ENCODE measurements around the gene CTNNBIP1.

DNA sequence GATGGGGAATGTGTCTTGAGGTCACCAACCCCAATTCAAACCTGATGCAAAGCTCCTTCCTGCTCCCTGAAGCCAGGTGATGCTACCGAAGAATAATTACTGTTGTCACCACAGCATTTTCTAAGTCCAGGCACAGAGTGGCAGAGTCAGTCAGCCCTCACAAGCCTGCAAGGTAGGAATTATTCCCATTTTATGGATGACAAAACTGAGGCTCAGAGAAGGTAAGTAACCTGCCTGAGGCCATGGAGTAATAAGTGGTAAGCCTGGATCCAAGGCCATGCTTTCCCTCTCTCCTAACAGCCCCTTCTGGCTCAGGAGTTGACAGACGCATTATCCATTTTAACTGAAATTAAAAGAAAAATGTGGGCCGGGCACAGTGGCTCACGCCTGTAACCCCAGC, 23.0 kb downstream of the CTNNBIP1 start:
- TF ChIP-seq CBFB (CRISPR knock-in tag; IDR thresholded peaks at IDR 0.05): no peak
- TF ChIP-seq, protein P1, sequence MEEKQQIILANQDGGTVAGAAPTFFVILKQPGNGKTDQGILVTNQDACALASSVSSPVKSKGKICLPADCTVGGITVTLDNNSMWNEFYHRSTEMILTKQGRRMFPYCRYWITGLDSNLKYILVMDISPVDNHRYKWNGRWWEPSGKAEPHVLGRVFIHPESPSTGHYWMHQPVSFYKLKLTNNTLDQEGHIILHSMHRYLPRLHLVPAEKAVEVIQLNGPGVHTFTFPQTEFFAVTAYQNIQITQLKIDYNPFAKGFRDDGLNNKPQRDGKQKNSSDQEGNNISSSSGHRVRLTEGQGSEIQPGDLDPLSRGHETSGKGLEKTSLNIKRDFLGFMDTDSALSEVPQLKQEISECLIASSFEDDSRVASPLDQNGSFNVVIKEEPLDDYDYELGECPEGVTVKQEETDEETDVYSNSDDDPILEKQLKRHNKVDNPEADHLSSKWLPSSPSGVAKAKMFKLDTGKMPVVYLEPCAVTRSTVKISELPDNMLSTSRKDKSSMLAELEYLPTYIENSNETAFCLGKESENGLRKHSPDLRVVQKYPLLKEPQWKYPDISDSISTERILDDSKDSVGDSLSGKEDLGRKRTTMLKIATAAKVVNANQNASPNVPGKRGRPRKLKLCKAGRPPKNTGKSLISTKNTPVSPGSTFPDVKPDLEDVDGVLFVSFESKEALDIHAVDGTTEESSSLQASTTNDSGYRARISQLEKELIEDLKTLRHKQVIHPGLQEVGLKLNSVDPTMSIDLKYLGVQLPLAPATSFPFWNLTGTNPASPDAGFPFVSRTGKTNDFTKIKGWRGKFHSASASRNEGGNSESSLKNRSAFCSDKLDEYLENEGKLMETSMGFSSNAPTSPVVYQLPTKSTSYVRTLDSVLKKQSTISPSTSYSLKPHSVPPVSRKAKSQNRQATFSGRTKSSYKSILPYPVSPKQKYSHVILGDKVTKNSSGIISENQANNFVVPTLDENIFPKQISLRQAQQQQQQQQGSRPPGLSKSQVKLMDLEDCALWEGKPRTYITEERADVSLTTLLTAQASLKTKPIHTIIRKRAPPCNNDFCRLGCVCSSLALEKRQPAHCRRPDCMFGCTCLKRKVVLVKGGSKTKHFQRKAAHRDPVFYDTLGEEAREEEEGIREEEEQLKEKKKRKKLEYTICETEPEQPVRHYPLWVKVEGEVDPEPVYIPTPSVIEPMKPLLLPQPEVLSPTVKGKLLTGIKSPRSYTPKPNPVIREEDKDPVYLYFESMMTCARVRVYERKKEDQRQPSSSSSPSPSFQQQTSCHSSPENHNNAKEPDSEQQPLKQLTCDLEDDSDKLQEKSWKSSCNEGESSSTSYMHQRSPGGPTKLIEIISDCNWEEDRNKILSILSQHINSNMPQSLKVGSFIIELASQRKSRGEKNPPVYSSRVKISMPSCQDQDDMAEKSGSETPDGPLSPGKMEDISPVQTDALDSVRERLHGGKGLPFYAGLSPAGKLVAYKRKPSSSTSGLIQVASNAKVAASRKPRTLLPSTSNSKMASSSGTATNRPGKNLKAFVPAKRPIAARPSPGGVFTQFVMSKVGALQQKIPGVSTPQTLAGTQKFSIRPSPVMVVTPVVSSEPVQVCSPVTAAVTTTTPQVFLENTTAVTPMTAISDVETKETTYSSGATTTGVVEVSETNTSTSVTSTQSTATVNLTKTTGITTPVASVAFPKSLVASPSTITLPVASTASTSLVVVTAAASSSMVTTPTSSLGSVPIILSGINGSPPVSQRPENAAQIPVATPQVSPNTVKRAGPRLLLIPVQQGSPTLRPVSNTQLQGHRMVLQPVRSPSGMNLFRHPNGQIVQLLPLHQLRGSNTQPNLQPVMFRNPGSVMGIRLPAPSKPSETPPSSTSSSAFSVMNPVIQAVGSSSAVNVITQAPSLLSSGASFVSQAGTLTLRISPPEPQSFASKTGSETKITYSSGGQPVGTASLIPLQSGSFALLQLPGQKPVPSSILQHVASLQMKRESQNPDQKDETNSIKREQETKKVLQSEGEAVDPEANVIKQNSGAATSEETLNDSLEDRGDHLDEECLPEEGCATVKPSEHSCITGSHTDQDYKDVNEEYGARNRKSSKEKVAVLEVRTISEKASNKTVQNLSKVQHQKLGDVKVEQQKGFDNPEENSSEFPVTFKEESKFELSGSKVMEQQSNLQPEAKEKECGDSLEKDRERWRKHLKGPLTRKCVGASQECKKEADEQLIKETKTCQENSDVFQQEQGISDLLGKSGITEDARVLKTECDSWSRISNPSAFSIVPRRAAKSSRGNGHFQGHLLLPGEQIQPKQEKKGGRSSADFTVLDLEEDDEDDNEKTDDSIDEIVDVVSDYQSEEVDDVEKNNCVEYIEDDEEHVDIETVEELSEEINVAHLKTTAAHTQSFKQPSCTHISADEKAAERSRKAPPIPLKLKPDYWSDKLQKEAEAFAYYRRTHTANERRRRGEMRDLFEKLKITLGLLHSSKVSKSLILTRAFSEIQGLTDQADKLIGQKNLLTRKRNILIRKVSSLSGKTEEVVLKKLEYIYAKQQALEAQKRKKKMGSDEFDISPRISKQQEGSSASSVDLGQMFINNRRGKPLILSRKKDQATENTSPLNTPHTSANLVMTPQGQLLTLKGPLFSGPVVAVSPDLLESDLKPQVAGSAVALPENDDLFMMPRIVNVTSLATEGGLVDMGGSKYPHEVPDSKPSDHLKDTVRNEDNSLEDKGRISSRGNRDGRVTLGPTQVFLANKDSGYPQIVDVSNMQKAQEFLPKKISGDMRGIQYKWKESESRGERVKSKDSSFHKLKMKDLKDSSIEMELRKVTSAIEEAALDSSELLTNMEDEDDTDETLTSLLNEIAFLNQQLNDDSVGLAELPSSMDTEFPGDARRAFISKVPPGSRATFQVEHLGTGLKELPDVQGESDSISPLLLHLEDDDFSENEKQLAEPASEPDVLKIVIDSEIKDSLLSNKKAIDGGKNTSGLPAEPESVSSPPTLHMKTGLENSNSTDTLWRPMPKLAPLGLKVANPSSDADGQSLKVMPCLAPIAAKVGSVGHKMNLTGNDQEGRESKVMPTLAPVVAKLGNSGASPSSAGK (IDR thresholded peaks at IDR 0.05): no peak
- TF ChIP-seq, protein P2, sequence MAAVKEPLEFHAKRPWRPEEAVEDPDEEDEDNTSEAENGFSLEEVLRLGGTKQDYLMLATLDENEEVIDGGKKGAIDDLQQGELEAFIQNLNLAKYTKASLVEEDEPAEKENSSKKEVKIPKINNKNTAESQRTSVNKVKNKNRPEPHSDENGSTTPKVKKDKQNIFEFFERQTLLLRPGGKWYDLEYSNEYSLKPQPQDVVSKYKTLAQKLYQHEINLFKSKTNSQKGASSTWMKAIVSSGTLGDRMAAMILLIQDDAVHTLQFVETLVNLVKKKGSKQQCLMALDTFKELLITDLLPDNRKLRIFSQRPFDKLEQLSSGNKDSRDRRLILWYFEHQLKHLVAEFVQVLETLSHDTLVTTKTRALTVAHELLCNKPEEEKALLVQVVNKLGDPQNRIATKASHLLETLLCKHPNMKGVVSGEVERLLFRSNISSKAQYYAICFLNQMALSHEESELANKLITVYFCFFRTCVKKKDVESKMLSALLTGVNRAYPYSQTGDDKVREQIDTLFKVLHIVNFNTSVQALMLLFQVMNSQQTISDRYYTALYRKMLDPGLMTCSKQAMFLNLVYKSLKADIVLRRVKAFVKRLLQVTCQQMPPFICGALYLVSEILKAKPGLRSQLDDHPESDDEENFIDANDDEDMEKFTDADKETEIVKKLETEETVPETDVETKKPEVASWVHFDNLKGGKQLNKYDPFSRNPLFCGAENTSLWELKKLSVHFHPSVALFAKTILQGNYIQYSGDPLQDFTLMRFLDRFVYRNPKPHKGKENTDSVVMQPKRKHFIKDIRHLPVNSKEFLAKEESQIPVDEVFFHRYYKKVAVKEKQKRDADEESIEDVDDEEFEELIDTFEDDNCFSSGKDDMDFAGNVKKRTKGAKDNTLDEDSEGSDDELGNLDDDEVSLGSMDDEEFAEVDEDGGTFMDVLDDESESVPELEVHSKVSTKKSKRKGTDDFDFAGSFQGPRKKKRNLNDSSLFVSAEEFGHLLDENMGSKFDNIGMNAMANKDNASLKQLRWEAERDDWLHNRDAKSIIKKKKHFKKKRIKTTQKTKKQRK (IDR thresholded peaks at IDR 0.05; ENCODE audit: borderline replicate concordance, low read depth, low read length): no peak
- TF ChIP-seq, protein P3, sequence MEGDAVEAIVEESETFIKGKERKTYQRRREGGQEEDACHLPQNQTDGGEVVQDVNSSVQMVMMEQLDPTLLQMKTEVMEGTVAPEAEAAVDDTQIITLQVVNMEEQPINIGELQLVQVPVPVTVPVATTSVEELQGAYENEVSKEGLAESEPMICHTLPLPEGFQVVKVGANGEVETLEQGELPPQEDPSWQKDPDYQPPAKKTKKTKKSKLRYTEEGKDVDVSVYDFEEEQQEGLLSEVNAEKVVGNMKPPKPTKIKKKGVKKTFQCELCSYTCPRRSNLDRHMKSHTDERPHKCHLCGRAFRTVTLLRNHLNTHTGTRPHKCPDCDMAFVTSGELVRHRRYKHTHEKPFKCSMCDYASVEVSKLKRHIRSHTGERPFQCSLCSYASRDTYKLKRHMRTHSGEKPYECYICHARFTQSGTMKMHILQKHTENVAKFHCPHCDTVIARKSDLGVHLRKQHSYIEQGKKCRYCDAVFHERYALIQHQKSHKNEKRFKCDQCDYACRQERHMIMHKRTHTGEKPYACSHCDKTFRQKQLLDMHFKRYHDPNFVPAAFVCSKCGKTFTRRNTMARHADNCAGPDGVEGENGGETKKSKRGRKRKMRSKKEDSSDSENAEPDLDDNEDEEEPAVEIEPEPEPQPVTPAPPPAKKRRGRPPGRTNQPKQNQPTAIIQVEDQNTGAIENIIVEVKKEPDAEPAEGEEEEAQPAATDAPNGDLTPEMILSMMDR (IDR thresholded peaks at IDR 0.05 in 2 of 3, conservative IDR thresholded peaks at IDR 0.05 in 1 of 3; ENCODE audit: insufficient read depth in 2 of 3, low read depth in 1 of 3, low read length in 3 of 3): no peak
- TF ChIP-seq HDAC3 (IDR thresholded peaks at IDR 0.05; ENCODE audit: borderline replicate concordance, partially characterized antibody): no peak
- no peak for TF ChIP-seq NFIC (IDR thresholded peaks at IDR 0.05)
